PFSK-1 (cell line): ENCODE data around the gene PEAK1.

Experiments
- POLR2AphosphoS5 ChIP-seq: IDR thresholded peaks from 2 replicates; pipeline ENCODE4 v1.6.1; 2012; ENCODE audit warnings: low read depth, mild to moderate bottlenecking, control low read depth, low read length, moderate library complexity
- SIN3A ChIP-seq: IDR thresholded peaks from 2 replicates; pipeline ENCODE4 v1.6.1; 2012; ENCODE audit warnings: mild to moderate bottlenecking, low read length, moderate library complexity, borderline replicate concordance; ENCODE audit not compliant: insufficient read depth
- TAF1 ChIP-seq: IDR thresholded peaks from 2 replicates; pipeline ENCODE4 v1.6.1; 2012; ENCODE audit warnings: low read length, control low read depth, borderline replicate concordance; ENCODE audit not compliant: insufficient read depth
- TF ChIP-seq, protein P1 (sequence below), 2 experiments: IDR thresholded peaks; 2 replicates each; pipeline versions ENCODE4 v1.6.1 to v1.8.0; 2011 to 2012; ENCODE audit warnings: low read depth in 2 of 2, low read length in 2 of 2, control low read depth in 1 of 2, inconsistent platforms in 1 of 2, mild to moderate bottlenecking in 1 of 2, moderate library complexity in 1 of 2; ENCODE audit not compliant: insufficient read depth in 1 of 2

DNA sequence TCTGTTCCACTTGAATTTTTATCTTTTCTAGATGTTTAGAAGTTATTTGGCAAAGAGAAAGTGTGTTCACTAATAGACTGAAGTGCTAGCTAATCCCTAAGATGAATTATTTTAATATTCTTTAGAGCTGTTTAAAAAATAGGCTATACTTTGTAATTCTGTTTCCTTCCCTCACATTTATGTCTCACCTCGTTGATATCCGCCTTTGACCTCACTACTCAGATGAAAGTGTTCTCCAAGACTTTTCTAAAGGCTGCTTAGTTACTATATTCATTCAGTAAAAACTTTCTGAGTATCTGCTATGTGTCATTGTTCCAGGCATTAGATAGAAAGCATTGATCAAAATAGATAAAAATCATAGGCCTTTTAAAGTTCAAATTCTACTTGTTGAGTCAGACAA lies 39.1 kb upstream of the PEAK1 start:
- no peak for TF ChIP-seq TAF1
- no peak for TF ChIP-seq POLR2AphosphoS5
- TF ChIP-seq, protein P1, sequence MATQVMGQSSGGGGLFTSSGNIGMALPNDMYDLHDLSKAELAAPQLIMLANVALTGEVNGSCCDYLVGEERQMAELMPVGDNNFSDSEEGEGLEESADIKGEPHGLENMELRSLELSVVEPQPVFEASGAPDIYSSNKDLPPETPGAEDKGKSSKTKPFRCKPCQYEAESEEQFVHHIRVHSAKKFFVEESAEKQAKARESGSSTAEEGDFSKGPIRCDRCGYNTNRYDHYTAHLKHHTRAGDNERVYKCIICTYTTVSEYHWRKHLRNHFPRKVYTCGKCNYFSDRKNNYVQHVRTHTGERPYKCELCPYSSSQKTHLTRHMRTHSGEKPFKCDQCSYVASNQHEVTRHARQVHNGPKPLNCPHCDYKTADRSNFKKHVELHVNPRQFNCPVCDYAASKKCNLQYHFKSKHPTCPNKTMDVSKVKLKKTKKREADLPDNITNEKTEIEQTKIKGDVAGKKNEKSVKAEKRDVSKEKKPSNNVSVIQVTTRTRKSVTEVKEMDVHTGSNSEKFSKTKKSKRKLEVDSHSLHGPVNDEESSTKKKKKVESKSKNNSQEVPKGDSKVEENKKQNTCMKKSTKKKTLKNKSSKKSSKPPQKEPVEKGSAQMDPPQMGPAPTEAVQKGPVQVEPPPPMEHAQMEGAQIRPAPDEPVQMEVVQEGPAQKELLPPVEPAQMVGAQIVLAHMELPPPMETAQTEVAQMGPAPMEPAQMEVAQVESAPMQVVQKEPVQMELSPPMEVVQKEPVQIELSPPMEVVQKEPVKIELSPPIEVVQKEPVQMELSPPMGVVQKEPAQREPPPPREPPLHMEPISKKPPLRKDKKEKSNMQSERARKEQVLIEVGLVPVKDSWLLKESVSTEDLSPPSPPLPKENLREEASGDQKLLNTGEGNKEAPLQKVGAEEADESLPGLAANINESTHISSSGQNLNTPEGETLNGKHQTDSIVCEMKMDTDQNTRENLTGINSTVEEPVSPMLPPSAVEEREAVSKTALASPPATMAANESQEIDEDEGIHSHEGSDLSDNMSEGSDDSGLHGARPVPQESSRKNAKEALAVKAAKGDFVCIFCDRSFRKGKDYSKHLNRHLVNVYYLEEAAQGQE (IDR thresholded peaks at IDR 0.05; ENCODE audit: insufficient read depth in 1 of 2, low read depth in 2 of 2, low read length in 2 of 2) = no peak
- TF ChIP-seq SIN3A = no peak
